Measurements from ENCODE around the gene ABCG8.

Gene ABCG8

DNA sequence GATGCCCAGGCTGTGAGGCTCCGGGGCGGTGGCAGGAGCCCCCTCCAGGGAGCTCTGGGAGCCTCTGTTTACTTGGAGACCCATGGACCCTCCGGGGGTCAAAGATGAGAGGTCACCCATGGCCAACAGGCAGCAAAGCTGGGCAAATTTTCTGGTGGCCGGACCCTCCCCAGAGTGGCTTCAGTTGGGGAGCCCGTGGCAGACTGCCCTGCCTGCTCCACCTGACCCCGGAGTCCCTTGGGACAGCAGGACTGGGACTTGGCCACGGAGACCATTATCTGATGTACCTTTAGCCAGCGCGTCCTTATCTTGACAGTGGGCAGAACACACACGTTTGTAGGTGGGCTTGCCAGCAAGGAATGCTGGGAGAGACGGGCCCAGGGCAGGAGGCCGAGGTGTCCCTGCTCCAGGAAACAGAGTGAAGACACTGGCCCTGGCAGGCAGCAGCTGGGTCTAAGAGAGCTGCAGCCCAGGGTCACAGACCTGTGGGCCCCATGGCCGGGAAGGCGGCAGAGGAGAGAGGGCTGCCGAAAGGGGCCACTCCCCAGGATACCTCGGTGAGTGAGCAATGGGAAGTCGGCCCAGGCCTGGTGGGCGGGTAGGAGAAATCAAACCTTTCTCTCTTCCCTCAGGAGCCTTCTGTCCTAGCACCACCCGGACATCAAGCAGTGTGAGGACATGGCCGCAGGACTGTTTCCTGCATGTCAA, at the start of gene ABCG8, which contains the start of gene ABCG5:
TSS of gene ABCG8 (plus strand) at position 412 of the 708 bp plus-strand sequence. CDS start at position 495, 83 bp downstream.
TSS of gene ABCG5 (minus strand) at position 280 of the 708 bp plus-strand sequence. CDS start at position 120, 160 bp downstream.
- no peak for DNase-seq

DNA sequence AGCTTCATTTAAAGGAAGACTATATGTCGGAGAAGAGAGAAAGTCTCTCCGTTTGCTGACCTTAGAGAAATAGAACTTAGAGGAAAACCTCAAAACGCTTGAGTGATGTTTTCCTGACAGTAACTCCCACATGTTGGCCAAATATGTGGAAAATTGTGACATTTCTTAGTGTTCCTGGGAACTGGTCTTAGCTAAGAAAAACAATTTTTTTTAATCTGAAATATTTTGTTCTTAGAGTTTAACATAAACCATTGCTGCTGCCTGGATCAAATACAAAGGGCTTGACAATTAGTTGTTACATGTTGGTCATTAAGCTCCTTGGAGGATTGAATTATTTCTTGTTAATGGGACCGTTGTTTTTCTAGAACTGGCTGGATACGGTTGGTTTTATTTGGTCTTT, 48.6 kb upstream of the ABCG8 start:
- no peak for DNase-seq

DNA sequence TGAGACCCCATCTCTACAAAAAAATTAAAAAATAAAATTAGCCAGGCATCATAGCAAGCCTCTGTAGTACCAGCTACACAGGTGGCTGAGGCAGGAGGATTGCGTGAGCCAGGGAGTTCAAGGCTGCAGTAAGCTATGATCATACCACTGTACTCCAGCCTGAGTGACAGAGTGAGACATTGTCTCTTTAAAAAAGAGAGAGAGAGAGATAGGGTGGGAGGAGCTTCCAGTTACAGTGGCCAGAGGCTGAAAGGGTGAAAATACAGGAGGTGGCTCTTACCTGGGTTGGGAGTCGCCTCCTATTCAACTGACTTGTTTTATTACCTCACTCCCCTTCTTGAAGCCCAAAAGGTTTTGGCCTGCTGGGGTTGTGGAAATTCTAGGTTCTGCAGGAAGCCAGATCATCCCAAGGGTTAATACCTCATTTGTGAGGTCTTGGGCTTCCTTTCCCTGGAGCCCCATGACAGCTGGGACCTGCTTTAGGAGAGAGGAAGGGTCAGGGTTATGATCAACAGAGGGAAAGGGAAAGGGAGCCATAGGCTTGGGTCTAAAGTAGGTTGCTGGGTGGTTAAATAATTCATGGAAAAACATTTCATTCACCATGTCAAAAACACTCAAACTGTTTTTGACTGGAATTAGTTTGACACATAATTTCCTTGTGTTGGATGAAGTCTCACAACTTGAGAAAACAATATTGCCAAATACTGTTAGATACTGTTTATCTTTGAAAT, 47.6 kb upstream of the ABCG8 start:
- no peak for DNase-seq

DNA sequence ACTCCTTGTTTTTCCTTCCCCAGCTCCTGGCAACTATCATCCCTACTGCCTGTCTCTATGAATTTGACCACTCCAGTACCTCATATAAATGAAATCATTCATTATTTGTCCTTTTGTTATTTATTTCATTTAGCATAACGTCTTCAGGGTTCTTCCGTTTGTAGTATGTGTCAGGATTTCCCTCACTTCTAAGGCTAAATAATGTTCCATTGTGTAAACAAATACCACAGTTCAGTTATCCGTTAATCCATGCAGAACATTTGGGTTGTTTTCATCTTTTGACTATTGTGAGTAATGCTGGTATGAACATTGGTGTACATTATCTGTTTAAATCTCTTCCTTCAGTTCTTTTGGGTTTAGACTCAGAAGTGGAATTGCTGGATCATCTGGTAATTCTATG, 46.1 kb upstream of the ABCG8 start:
- DNase-seq: no peak

DNA sequence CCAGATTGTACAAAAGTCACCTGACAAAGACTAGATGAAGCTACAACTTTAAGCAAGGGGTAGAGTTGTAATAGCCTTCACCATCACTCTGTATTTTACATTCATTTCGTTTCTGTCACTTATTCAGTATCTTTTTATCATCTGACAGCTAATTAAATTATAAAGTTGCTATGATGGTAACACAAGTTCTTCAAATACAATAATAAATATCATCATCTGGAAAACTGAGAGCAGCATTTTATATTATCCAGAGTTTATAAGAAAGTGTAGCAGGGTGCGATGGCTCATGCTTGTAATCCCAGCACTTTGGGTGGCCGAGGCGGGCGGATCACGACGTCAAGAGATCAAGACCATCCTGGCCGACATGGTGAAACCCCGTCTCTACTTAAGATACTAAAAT, 43.8 kb upstream of the ABCG8 start:
- DNase-seq: no peak

DNA sequence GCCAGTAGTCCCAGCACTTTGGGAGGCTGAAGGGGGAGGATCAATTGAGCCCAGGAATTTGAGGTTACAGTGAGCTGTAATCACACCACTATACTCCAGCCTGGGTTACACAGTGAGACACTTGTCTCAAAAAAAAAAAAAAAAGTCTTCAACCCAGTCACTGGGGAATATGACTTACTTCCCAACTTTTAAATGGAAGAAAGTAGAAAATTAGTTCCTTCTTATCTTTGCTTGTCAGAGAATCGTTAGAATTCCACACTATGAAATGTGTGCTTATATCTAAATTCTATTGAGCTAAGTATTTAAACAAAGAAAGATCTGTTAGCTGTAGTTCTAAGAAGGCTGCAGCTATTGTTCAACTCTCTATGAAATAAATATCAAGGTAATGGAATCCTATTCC, 42.6 kb upstream of the ABCG8 start:
- no peak for DNase-seq

DNA sequence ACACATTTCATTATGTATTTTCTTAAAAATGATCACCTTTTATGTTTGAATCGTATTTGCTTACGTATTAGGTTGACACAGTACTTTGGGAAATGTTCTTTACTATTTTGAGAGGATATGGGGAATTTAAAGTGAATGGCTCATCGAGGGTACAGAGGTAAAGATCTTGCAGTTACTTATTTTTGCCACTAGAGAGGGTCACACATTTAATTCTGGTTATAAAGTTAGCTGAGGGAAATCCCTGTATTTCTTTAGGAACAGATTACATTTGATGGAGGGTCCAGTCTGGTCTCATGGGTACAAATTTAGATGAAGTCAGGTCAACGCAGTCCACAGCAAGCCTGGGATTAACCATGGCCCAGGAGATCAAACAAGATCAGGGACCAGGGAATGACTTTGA, 40.5 kb upstream of the ABCG8 start:
- no peak for DNase-seq

DNA sequence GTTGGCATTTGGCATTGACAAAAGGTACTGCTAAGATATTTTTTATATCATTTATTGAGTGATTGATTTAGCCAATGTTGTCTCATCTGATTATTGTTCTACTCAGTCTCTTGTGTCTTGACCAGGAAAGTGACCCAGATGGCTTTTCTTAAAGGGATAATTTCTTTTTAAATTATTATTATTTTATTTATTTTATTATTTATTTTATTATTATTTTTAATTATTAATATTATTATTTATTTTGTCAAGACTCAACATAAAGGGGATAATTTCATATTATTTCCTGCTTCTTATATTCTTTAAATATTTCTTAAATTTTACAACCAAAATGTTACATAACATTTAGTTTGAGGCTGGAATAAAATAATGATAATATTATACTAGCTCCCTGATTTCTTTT, 37.9 kb upstream of the ABCG8 start:
- DNase-seq: no peak

DNA sequence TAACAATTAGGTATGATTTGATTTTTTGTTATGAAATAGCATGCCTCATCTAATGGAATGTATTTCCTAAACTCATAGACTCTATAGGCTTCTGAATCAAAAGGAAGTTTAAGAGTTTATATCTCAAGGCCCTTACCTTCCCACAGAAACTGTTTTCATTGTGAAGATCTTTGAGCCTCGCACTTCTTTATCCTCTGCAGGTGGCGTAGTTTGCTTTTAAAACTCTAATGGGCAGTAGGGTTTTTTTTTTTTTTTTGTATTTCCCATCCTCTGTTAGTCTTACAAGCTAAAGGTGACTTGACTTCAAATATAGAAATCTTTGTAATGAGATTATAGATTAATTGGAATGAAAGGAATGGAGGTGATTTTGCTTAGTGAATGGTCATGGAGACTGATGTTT, 36.6 kb upstream of the ABCG8 start:
- no peak for DNase-seq

DNA sequence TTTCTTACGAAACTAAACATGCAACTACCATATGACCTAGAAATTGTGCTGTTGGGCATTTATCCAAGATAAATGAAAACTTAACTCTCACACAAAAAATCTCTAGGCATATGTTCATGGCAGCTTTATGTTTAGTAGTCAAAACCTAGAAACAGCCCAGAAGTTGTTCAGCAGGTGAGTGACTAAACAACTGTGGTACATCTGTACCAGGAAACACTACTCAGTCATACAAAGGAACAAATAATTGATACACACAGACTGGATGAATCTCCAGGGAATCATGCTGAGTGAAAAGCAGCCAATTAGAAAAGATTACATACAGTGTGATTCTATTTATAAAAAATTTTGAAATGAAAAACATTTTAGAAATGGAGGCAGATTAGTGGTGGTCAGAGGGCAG, 35.7 kb upstream of the ABCG8 start:
- no peak for DNase-seq

DNA sequence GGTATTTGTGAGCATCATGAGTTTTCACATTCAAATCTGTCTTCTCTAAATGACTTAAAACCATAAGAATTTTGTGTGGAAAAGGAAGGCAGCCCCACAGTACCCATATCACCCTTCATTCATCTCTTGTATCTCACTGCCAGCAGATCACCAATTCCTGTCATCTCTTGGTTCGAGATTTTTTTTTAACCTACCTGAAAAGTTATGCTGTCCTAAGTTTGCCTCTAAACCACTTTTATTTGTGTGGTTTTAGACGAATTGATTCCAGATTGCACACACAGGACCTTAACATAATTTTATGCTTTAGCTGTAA, 32.1 kb upstream of the ABCG8 start:
- no peak for DNase-seq

DNA sequence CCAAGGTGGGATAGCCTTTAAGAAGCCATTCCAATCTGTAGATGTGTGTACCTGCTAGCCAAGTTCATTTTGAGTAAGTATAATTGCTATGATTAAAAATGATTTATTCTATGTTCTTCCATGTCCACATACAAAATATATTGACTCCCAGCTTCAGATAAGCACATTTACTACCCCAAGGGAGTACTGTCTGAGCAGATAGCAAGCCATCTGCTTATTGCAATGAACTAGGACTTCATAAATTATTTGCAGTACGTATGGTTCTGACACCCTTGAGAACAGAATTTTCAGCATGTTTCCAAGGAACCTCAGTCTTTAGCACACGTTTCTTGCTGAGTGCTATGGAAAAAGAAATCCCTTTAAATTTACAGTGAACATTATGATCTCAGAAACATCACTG, 28.3 kb upstream of the ABCG8 start:
- DNase-seq: no peak

DNA sequence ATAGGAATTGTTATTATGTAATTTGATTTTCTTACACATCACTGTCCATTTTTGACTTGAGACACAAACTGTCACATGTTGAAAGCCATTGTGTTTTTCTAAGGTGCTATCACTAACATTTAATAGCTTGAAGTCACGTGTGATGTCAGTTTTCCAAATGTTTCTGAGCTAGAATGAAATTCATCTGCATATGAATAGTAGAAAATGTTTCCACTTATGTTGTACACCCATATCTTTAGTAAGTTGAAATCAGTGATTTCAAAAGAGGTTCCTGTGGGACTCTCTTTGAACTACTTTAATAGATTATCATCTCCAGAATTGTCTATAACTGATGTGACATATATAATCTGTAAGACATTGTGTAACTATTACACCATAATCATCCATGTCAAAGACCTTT, 27.9 kb upstream of the ABCG8 start:
- DNase-seq: no peak

DNA sequence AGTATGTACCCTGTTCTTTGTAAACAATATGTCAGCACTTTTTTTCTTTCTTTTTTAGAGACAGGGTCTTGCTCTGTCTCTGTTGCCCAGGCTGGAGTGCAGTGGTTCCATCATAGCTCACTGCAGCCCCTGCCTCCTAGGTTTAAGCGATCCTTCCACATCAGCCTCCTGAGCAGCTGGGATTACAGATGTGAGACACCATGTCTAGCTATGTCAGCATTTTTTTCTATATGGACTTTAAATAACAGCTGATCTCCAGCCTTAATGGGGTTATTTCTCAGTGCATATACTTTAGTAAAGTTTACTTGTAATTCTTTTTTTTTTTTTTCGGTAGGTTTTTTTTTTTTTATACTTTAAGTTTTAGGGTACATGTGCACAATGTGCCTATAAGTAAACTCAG, 26.8 kb upstream of the ABCG8 start:
- DNase-seq: no peak

DNA sequence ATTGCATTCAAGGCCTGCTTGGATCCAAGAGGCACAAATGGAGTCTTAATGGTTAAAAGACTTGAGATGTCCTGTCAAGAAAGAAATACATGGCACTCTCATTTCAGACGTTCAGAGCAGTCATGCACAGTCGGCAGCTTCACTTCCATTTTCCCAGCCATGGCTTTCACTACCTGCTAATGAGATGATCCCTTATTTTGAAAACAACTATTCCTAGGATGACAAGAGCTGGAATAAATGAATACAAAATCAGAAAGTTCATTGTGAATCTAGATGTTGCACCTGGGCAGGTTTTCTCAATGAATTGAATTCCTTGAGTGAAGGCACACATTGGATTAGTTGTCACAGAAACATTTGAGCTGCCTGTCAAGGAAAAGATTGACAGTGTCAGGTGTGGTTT, 25.8 kb upstream of the ABCG8 start:
- no peak for DNase-seq

DNA sequence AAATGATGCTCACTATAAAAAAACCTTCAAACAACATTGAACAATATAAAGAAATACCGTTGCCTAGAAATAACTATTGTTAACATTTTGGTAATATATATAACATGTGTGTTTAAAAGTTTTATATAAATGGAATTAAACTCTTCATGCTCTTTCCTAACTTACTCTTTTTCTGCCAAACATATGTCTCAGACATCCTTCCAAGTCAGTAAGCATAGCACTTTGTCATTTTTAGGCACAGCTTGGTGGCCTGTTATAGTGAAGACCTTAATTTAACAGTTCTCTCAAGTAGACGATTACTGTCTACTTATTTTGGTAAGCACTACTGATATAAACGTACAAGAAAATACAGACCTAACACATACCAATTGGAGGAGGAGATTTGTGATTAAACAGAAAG, 24.1 kb upstream of the ABCG8 start:
- DNase-seq: no peak

DNA sequence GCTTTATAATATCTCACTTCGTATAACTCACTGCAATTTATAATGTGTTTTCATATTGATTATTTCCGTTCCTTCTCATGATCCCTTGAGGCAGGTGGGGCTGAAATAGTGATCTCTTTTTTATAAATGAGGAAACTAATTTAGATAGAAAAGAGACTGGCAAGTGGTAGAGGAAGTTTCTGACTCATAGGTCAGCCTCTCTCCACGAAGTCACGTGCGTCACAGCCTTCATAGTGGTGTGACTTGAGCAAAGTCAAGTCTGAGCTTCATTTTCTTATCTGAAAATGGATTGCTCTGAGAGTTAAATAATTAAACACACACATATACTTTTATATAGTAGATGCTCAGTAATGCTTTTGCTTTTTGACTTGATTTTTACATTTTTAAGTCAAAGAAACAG, 20.0 kb upstream of the ABCG8 start:
- DNase-seq: no peak

DNA sequence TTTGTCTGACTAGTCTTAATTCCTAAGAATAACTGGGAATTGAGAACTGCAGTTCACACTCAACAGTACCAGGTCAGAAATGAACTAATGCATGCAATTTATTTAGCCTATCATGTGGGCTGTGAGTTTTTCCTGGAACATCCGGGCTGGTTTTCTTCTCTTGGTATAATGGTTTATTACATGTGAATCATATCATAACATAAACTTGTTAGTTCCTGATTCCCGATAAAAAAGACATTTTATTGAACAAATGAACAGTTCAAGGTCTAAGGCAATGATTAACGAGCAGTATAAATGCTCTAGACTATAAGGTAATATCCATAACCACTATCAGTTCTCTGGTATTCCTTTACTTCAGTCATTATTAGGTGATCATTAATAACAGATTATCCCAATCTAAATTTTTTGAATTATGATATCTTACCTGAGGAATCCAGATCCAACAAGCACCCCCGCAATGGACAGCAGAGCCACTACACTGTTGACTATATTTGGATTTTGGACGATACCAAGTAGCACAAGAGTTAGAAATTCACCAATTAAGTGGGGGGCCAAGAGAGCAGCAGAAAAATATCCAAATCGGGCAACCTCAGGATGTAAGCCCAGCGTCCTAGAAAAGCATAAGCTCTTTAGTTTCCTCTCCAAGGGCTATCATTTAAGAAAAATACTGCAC, 19.1 kb upstream of the ABCG8 start:
- no peak for DNase-seq

DNA sequence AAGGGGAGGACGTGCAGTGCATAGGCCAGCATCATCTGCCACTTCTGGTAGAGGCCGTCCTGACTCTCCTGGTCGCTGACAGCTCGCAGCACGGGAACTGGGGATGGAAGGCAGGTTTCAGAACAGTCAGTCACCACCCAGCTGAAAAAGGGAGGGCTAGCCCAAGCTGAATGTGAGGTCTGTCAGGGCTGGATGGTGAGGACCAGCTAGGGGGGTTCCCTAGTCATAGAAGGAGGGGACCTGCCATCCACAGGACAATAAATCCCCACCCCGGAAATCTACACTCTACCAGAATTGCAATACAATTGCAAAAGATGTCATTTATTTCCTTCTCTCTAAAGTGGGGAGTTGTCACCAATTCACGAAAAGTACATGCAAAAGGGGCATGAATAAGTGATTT, 15.9 kb upstream of the ABCG8 start:
- DNase-seq: no peak

DNA sequence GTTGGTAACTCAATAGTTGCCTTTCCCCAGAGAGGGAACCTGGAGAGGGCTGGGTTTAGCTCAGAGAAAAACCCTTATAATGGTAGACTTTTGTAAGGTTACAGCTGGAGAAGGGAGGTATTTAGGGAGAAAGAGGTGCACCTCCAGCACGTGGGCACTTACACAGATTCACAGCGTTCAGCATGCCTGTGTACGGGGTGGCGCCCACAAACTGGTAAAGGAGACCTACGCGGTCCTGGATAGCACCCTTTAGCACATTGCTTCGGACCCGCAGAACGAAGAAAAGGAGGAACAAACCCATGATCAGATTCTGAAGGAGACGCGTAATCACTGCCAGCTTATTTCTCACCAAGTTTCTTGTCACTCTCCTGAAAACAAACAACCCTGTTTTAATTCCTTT, 15.0 kb upstream of the ABCG8 start:
- DNase-seq: no peak

DNA sequence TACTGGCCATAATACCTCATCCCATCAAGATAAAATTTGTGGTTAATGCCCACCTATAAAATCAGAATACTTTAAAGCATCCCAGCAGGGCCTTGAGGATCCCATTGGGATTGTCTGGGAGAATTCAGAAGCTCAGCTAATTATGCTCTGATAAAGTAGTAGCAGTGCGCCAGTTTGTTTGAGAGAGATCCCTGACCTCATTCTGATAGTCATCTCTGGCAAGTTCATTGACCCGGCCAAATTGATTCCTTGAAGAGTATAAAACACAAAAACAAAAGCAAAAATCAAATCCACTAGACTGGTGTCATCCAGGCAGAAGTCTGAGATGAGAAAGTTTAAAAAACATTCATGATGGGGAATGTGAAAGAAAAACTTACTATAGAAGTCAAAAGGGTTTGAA, 14.3 kb upstream of the ABCG8 start:
- no peak for DNase-seq

DNA sequence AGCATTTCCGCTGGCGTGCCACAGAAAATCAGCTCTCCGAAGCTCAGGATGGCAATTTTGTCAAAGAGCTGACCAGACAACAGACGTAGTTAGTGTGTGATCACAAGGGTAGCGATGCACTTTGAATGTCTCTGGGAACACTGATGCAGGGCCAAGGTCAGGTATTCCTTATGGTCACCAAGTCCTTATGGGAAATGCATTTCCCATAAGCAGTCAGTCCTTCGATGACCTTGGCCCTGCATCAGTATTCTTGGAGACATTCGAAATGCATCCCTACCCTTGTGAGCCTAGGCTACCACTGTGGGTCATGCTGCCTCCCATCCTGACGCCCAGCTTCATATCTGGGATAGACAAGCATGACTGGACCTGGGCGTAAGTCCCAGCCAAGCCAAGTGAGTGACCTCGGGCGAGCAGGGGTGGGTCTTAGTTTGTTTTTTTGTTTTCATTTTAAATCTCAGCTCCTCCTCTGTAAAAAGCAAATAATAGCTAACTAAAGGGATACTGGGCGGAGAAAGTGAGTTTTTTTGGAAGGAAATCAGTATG, 13.7 kb upstream of the ABCG8 start:
- no peak for DNase-seq

DNA sequence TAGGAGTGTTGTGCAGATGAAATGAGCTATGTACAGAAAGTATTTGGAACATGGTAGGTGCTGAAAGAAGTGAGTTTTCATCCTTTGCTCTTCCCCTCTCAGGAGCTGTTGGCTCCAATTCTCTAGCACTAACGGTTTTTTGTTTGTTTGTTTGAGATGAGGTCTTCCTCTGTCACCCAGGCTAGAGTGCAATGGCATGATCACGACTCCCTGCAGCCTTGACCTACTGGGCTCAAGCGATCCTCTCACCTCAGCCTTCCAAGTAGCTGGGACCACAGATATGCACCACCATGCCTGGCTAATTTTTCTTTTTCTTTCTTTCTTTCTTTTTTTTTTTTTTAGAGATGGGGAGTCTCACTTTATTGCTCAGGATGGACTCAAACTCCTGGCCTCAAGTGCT, 12.9 kb upstream of the ABCG8 start:
- DNase-seq: no peak
